ENCODE measurements around the gene LAMA2. TPM values are rescaled to one million over a fixed set of nuclear protein-coding genes. Genes with fewer than 3 reads are reported as not detected.
"Not testable (repeated sequence)": the region's sequence is repeated elsewhere in the genome, so short reads cannot be mapped to it uniquely, and the experiment has no call there.

LAMA2 gene
- total RNA-seq, 1 experiment from 2014 or later: 0.41 TPM

DNA sequence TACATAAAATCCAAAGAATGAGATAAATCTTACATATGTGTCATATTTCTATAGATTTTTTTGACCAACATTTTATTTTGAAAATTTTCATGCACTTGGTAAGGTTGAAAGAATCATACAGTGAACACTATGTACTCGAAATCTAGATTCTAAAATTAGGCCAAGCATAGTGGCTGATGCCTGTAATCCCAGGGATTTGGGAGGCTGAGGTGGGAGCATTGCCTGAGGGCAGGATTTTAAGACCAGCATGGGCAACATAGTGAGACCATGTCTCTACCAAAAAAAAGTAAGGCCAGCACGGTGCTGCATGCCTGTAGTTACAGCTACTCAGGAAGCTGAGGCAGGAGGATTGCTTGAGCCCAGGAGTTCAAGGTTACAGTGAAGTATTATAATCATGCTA lies 158.6 kb downstream of the LAMA2 start:
- in situ Hi-C loops (cut with HindIII; ENCODE audit: low pct_unique_long_range_greater_than_20kb, low sequenced_read_pairs): no loop called here
- no peak for DNase-seq (ENCODE audit: low read depth)

GRCh38 chr6:129046526-129046925 lies 163.6 kb downstream of the LAMA2 start:
- DNase-seq (ENCODE audit: low read depth): no peak
- in situ Hi-C loops (cut with HindIII; ENCODE audit: low pct_unique_long_range_greater_than_20kb, low sequenced_read_pairs): no loop called here

DNA sequence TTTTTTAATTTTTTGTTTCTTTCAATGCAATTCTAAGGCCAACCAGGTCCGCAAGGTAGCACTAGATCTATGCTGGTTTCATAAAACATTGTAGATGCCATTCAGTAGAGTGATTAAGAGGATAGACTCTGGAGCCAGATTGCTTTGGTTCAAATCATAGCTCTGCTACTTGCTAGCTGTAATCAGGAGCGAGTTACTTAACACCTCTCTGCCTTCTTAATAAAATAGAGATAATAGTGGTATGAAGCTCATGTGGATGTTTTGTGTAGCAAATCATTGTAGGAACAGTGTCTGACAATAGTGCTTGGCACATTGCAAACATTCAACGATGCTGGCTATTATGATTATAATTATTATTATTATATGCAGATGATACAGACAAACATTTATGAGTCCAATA lies 164.9 kb downstream of the LAMA2 start:
- no peak for DNase-seq (ENCODE audit: low read depth)
- in situ Hi-C loops (cut with HindIII; ENCODE audit: low pct_unique_long_range_greater_than_20kb, low sequenced_read_pairs): no loop called here

DNA sequence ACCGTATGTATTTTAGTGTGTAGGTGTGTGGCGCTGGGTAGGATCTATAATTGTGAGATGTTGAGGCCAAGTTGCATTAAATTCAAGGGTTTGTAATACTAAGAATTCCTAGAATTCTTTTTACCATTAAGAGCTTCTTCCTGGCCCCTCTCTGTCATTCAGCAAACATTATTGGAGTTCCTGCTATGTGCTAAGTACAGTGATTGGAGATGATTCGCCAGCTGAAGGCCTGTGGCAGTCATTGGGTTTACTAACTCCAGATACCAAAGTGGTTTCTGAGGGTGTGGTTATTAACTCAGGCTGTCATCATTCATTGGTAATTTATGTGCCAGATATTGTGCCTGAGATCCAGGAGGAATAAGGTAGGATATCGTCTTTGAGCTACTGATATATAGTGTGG lies 167.1 kb downstream of the LAMA2 start:
- in situ Hi-C loops (cut with HindIII; ENCODE audit: low pct_unique_long_range_greater_than_20kb, low sequenced_read_pairs): no loop called here
- DNase-seq (ENCODE audit: low read depth): no peak

DNA sequence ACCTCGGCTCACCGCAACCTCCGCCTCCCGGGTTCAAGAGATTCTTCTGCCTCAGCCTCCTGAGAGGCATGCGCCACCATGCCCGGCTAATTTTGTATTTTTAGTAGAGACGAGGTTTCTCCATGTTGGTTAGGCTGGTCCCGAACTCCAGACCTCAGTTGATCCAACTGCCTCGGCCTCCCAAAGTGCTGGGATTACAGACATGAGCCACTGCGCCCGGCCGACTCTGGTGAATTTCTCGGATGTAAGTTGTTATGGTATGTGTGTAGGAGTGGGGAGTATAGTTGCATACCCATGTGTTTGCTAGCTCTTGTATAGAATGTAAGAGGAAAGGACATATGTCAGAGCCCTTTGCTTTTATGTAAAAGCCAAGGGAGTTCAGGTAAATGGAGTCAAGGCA lies 170.2 kb downstream of the LAMA2 start:
- in situ Hi-C loops (cut with HindIII; ENCODE audit: low pct_unique_long_range_greater_than_20kb, low sequenced_read_pairs): not testable (repeated sequence)

GRCh38 chr6:129055796-129056195 lies 172.9 kb downstream of the LAMA2 start:
- DNase-seq (ENCODE audit: low read depth): no peak

More for the DNA sequence above, 170.2 kb downstream of the LAMA2 start:
- not testable (repeated sequence) for DNase-seq (ENCODE audit: low read depth)

DNA sequence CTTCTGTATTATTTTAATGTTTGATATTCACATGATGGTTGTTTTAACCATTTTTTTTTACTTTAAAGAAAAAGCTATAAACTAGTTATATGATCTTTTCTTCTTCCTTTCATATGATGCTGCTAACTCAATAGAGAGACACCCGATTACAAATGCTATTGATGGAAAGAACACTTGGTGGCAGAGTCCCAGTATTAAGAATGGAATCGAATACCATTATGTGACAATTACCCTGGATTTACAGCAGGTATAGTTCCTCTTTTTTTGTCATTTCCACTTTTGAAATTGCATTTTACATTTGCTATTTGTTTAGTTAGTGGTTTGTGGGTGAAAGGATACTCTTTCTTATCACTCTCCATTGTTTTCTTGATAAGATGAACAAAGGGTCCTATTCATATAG lies 176.7 kb downstream of the LAMA2 start:
- in situ Hi-C loops (cut with HindIII; ENCODE audit: low pct_unique_long_range_greater_than_20kb, low sequenced_read_pairs): no loop called here
- DNase-seq (ENCODE audit: low read depth): no peak

More at GRCh38 chr6:129055796-129056195, 172.9 kb downstream of the LAMA2 start:
- in situ Hi-C loops (cut with HindIII; ENCODE audit: low pct_unique_long_range_greater_than_20kb, low sequenced_read_pairs): no loop called here

- in situ Hi-C loops (cut with HindIII; ENCODE audit: low pct_unique_long_range_greater_than_20kb, low sequenced_read_pairs): no loop called here
- DNase-seq (ENCODE audit: low read depth): no peak
These were observed 186.1 kb downstream of the LAMA2 start for GRCh38 chr6:129069006-129069405.

GRCh38 chr6:129073051-129073450 lies 190.1 kb downstream of the LAMA2 start:
- in situ Hi-C loops (cut with HindIII; ENCODE audit: low pct_unique_long_range_greater_than_20kb, low sequenced_read_pairs): no loop called here
- DNase-seq (ENCODE audit: low read depth): no peak

GRCh38 chr6:129073691-129074395 lies 190.9 kb downstream of the LAMA2 start:
- DNase-seq (ENCODE audit: low read depth): no peak
- in situ Hi-C loops (cut with HindIII; ENCODE audit: low pct_unique_long_range_greater_than_20kb, low sequenced_read_pairs): no loop called here

DNA sequence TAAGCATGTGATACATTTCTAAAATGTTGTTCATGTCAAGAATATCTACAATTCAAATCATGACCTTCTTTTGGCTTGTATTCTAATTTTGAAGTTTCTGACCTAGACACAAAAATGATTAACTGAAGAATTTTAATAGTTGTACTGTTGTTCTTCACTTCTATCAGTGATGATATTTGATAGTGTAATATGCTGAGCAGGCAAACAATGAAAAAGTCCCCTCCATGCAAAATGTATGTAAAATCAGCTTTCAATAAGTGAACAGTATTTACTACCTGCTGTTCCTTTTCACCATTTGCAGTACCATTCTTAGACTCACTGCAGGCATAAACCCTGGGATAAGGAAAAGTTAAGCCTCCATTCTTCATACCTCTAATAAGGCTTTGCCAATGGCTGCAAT lies 201.5 kb downstream of the LAMA2 start:
- no peak for DNase-seq (ENCODE audit: low read depth)
- in situ Hi-C loops (cut with HindIII; ENCODE audit: low pct_unique_long_range_greater_than_20kb, low sequenced_read_pairs): no loop called here

GRCh38 chr6:129088481-129088880 lies 205.5 kb downstream of the LAMA2 start:
- DNase-seq (ENCODE audit: low read depth); in situ Hi-C loops (cut with HindIII; ENCODE audit: low pct_unique_long_range_greater_than_20kb, low sequenced_read_pairs): not testable (repeated sequence)

DNA sequence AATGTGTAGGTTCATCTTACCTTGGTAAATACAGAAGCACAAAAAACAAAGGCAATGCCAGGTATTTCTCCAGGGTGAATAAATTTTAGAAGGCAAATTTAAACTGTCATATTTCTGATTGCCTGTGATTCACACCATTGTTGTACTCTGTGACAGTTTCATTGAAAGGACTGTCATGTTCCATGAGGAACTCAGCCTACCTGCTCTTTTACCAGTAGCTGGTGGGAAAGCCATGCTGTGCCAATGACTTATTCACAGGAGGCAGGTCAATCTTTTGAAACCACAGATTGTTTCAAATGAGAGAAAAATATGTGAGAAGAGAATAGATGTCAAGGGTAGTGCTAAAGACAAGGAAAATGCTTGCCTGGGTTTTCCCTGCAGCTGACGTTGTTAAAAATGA lies 206.4 kb downstream of the LAMA2 start:
- DNase-seq (ENCODE audit: low read depth): no peak

DNA sequence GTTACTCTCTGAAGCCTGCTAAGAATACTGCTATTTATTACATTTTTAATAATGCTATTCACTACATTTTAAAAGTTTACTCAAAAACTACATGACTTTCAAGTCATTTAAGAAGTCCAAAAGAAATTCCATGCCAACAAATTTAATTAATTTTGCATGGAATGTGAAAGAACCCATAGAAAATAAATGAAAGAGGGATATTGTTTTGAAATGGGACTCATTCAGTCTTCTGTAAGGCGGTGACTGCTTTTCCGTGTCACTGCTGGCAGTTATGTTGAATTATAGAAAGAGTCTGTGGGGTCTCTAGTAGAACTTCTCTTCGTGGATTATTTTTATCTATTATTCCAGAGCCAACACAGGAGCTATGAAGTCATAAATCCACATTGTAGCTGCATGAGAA lies 211.2 kb downstream of the LAMA2 start:
- DNase-seq (ENCODE audit: low read depth): no peak
- in situ Hi-C loops (cut with HindIII; ENCODE audit: low pct_unique_long_range_greater_than_20kb, low sequenced_read_pairs): no loop called here

More for the DNA sequence above, 206.4 kb downstream of the LAMA2 start:
- in situ Hi-C loops (cut with HindIII; ENCODE audit: low pct_unique_long_range_greater_than_20kb, low sequenced_read_pairs): no loop called here

- DNase-seq (ENCODE audit: low read depth): no peak
- in situ Hi-C loops (cut with HindIII; ENCODE audit: low pct_unique_long_range_greater_than_20kb, low sequenced_read_pairs): no loop called here
These were observed 213.8 kb downstream of the LAMA2 start for GRCh38 chr6:129096651-129097290.

GRCh38 chr6:129098061-129098553 lies 215.2 kb downstream of the LAMA2 start:
- in situ Hi-C loops (cut with HindIII; ENCODE audit: low pct_unique_long_range_greater_than_20kb, low sequenced_read_pairs): no loop called here
- DNase-seq (ENCODE audit: low read depth): no peak

DNA sequence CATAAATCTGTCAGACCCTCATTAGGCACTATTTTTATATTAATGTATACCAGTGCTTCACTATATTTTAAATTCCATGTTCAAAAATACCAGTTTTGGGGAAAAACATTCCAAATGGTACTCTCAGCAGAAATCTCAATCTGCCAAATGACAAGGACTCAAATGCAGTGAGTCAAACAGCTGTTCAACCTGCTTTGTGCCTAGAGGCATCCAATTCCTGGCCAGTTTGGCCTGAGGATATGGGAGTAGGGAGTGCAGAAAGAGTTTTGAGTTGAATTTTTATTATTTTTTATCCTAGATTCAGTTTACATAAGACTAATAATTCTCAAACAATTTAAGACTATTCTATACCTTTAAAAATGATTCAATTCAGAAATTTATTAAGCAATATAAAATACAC lies 216.8 kb downstream of the LAMA2 start:
- DNase-seq (ENCODE audit: low read depth): no peak
- in situ Hi-C loops (cut with HindIII; ENCODE audit: low pct_unique_long_range_greater_than_20kb, low sequenced_read_pairs): no loop called here

GRCh38 chr6:129100164-129100563 lies 217.2 kb downstream of the LAMA2 start:
- in situ Hi-C loops (cut with HindIII; ENCODE audit: low pct_unique_long_range_greater_than_20kb, low sequenced_read_pairs): no loop called here

DNA sequence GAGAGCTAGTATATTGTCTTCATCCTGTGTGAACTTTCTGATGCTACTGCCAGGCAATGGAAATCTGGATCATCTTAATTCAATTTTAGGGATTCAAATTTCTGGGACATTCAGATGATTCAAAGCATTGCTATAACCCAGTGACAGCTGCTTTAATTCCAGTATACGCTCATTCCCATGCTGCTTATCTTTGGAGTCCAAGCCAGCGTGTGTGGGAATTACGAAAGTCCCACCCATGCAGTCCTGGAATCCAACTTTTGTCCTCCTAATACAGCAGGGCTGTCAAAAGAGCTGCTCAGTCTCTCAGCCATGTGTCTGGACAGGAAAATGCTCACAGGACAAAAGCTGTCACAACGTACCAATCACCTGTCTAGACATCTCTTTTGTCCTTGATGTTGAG lies 219.8 kb downstream of the LAMA2 start:
- in situ Hi-C loops (cut with HindIII; ENCODE audit: low pct_unique_long_range_greater_than_20kb, low sequenced_read_pairs): no loop called here
- no peak for DNase-seq (ENCODE audit: low read depth)

More at GRCh38 chr6:129100164-129100563, 217.2 kb downstream of the LAMA2 start:
- no peak for DNase-seq (ENCODE audit: low read depth)

GRCh38 chr6:129104131-129104530 lies 221.2 kb downstream of the LAMA2 start:
- in situ Hi-C loops (cut with HindIII; ENCODE audit: low pct_unique_long_range_greater_than_20kb, low sequenced_read_pairs): no loop called here
- no peak for DNase-seq (ENCODE audit: low read depth)

All from Caki2 (cell line).